Gastroesophageal sphincter (tissue), 3 donors: ENCODE measurements around the gene CDC45.

Source experiments
- EP300 ChIP-seq: sonication (generic); formaldehyde crosslinking; IDR thresholded peaks from one replicate; pipeline ENCODE4 v1.6.1; 2017; ENCODE audit warnings: antibody characterized with exemption, mild to moderate bottlenecking
- POLR2AphosphoS5 ChIP-seq: sonication (generic); formaldehyde crosslinking; IDR thresholded peaks from one replicate; pipeline ENCODE4 v1.6.1; 2017; ENCODE audit warnings: antibody characterized with exemption
- TF ChIP-seq, protein P1 (sequence below), 4 experiments: fragments of 200-600 bp in 2 of 4; fragments of 450-650 bp in 2 of 4; sonication (generic) in 1 of 4; IDR thresholded peaks; one replicate each; pipeline ENCODE4 v1.5.1; 2017 to 2019; ENCODE audit warnings: antibody characterized with exemption in 4 of 4, mild to moderate bottlenecking in 2 of 4, moderate library complexity in 2 of 4

DNA sequence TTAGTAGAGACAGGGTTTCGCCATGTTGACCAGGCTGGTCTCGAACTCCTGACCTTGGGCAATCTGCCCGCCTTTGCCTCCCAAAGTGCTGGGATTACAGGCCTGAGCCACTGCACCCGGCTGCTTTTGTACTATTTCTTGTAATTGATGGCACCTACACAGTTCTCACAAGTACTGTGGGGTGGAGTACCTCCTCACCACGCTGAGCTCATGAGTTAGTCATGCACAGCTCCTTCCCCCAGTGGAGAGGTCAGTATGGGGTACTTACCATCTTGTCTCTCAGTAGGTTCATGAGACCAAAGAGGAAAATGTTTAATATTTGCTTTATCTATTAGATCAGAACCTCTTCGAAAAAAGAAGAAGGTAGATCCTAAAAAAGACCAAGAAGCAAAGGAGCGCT, 45.3 kb upstream of the CDC45 start:
- TF ChIP-seq, protein P1, sequence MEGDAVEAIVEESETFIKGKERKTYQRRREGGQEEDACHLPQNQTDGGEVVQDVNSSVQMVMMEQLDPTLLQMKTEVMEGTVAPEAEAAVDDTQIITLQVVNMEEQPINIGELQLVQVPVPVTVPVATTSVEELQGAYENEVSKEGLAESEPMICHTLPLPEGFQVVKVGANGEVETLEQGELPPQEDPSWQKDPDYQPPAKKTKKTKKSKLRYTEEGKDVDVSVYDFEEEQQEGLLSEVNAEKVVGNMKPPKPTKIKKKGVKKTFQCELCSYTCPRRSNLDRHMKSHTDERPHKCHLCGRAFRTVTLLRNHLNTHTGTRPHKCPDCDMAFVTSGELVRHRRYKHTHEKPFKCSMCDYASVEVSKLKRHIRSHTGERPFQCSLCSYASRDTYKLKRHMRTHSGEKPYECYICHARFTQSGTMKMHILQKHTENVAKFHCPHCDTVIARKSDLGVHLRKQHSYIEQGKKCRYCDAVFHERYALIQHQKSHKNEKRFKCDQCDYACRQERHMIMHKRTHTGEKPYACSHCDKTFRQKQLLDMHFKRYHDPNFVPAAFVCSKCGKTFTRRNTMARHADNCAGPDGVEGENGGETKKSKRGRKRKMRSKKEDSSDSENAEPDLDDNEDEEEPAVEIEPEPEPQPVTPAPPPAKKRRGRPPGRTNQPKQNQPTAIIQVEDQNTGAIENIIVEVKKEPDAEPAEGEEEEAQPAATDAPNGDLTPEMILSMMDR (IDR thresholded peaks at IDR 0.05): no peak
- TF ChIP-seq EP300 (no peak), POLR2AphosphoS5 (no peak)
